Measurements from ENCODE around the gene DAPK1.
A peak's percentile ranks its signal among the peaks of the same experiment; 100 is the strongest.
"Not testable (repeated sequence)": the region's sequence is repeated elsewhere in the genome, so short reads cannot be mapped to it uniquely, and the experiment has no call there.

Gene DAPK1

DNA sequence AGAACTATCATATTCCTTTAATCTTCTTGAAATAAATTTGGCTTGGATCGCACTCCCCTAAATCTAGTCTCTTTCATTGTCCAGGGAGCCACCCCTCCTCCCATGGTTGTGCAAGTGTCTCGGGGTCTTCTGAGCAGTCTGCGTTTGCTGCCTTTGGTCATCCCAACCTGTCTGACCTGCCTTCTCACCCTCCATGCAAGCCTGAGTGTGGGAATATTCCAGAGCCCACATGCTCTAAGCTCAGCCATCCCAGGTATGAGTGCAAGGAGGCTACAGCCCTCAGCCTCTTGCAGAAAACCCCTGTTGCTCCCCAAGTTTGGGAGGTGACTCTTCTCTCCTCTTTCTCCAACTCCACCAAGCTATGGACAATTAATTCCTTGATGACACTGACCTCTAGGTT is 220.6 kb downstream of the DAPK1 start:
- DNase-seq, result no peak

DNA sequence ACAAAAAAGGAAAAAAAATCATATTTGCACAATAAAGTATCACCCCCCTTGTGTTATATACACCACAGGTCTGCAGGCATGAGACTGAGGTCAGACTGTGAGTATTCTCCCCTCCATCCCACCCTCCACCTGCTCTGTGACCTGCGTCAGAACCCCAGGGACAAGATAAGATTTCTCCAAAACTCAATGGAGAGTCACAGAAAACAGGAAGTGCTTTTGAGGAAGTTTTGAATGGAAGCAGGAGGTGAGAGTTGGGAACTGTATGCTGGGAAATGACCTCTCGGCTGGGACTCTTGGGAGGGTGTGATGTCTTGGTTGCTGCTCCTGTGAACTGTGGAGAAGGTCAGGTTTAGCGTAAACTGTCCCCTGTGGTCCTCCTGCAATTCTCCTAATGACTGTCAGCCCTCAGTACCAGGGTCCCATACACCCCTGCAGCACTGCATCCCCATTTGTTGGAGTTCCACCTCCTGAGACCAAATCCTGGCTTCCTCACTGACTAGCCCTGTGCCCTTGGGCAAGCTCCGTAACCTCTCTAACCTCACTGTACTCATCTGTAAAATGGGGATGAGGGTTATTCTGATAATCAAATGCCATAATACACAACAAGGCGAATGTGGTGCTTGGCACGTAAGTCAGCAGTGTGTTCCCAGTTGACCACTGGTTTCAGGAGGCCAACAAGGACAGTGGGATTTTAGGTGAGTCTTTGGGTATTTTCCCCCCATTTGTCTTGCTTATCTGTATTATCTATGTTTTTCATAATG is 221.4 kb downstream of the DAPK1 start:
- DNase-seq, result no peak

DNA sequence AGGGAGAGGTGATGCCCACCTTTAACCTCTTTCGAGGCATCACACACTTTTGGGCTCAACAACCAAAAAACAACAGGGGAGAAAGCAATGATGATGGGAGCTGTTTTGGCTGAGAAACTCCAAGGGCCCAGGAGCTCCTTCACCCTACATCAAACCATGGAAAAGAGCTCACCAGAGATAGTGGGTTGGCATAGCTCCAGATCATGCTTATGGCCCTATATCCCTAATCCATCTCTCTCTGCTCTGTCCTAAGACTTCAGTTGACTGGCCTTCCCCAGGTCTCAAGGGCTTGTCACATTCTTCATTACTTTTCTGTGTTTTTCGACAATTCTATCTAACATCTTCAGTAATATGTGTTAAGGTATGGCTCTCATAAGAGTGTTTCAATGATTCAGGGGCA is 222.5 kb downstream of the DAPK1 start:
- no peak for DNase-seq

DNA sequence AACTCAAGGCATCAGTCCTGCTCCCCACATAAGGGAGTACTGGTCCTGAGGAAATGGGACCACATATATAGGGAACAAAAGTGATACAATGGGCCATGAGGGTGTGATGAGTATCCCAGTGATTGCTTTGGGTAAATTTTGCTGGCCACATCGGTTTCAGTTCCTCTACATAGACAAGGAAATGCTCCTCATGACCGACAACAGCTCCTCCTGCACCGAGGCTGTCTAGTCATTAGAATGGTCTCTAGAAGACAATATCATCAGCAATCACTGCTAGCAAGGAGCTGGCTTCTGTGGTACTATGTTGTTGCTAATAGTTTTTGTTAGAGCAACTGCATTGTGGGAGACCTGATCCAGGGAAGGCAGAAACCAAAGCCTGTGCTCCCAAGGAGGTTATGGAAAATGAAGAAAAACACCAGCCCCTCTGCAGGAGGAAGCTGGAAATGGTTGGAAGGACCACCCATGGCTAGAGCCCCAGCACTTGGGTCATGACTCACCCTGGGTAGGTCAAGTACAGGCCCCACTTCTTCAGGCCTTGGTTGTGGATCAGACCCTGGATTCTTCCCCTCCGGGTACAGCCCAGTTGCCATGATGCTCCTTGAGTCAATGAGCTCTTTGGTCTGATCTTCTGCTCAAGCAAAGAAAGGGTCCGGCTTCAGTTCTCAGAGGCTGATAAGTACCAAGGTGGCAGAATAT is 224.9 kb downstream of the DAPK1 start:
- DNase-seq, result no peak

DNA sequence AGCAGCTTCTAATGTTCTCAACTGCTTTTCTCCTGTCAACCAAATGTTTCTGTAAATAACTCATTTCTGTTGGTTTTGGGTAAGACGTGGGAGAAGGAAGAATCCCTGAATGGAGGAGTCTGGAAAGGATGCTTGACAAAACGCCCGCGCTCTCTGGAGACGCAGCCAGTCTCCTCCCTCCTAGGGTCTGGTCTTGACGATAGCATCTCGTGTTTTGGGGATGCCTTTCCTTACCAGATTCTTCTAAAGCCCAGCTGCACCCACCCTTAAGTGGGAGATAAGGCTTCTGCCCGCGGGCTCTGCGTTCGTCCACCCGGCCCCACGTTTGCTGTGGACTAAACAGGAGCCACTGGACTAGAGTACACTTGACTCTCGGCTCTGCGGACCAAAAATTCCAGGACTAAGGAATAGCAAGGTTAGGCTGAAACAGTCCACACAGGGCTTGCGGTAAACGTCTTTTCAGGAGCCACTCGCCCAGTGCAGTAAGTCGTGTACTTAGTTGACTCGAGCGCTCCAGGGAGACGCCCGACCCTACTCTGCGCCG is 227.8 kb downstream of the DAPK1 start:
- no peak for DNase-seq

DNA sequence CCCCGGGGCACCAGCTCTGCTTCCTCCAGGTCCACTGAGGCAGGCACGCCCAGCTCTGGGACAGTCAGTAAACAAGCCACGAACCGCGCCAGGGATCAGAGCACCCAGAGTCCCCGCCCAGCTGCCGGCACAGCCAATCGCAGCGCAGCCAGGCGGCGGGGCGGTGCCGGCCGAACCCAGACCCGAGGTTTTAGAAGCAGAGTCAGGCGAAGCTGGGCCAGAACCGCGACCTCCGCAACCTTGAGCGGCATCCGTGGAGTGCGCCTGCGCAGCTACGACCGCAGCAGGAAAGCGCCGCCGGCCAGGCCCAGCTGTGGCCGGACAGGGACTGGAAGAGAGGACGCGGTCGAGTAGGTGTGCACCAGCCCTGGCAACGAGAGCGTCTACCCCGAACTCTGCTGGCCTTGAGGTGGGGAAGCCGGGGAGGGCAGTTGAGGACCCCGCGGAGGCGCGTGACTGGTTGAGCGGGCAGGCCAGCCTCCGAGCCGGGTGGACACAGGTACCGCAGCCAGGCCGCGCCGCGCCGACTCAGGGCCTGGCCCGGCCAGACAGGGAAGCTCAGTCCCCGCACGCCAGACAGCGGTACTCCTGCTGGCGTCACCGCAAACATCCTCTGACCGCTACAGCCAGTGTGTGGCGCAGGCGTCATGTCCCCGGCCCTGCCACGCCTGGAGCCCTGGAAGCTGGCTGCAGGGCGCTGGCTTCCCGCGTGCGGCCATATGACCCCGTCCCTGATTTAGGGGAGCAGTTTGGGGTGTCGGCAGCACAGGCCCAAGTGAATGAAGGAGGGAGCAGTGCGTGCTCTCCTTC is 228.4 kb downstream of the DAPK1 start, which contains the start of gene CTSL:
CTSL (plus strand) TSS at position 220 of the 810 bp plus-strand sequence. CDS start 1,485 bp downstream, outside the sequence.
- peak; percentile 75 for DNase-seq

DNA sequence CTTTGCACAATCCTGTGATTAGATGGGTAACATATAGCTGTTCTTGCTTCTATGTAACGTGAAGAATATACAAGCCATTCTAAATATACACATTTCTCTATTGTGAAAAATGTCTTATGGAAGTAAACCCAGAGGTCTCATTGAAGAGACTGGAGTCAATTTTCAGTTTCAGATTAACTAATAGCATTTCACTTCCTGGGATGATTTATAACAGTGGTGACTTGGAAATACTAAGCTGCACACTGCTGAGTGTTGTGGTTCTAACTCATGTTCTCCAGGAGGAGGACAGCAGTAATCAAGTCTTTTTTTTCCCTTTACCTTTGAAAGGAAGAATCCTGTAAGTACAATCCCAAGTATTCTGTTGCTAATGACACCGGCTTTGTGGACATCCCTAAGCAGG is 231.6 kb downstream of the DAPK1 start:
- DNase-seq, result no peak

DNA sequence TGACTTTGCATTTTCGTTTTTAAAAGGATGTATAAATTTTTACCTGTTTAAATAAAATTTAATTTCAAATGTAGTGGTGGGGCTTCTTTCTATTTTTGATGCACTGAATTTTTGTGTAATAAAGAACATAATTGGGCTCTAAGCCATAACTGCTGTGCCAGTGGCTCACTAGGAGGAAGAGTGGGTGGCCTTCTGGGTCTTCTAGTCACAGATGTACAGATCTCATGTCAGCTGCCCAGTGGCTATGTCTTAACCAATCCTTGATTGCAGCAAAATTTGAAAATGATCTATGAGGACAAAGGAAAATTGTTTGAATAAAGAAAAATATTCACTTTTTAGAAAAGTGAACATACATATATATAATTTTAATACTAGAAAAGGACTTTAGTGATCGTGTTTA is 233.7 kb downstream of the DAPK1 start:
- no peak for DNase-seq

DNA sequence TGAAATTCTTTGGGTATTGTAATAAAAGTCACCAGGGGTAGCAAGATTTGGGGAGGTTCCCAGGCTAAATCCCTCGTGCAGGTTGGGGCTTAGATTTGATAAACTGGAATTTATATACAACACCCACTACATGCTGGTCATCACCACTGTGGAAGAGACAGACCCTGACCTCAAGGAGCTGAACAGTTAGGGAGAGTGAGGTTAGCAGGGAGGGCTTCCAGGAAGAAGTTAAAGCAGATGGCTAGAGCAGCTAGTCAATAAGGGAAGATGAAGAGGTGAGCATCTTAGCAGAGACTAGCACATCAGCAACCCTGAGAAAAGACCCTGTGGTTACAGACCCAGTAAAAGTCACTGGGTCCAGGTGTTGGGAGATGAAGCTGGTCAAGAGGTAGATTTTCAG is 234.7 kb downstream of the DAPK1 start:
- DNase-seq, result no peak

DNA sequence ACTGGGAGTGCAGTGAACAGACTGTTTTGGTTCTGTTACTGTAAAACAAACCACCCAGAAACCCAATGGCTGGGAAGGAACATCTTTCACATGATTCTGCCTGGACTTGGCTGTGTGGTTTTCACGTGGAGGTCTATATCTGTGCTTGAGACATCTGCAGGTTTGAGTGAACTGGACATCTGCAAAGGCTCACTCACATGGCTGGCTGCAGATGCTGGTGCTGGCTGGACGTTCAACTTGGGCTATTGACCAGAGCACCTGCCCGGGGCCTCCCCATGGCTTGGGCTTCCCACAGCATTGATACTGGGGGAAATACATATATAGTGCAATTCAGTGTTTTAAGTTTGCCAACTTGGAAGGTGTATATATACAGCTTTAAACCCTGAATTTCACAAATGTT is 235.1 kb downstream of the DAPK1 start:
- no peak for DNase-seq

DNA sequence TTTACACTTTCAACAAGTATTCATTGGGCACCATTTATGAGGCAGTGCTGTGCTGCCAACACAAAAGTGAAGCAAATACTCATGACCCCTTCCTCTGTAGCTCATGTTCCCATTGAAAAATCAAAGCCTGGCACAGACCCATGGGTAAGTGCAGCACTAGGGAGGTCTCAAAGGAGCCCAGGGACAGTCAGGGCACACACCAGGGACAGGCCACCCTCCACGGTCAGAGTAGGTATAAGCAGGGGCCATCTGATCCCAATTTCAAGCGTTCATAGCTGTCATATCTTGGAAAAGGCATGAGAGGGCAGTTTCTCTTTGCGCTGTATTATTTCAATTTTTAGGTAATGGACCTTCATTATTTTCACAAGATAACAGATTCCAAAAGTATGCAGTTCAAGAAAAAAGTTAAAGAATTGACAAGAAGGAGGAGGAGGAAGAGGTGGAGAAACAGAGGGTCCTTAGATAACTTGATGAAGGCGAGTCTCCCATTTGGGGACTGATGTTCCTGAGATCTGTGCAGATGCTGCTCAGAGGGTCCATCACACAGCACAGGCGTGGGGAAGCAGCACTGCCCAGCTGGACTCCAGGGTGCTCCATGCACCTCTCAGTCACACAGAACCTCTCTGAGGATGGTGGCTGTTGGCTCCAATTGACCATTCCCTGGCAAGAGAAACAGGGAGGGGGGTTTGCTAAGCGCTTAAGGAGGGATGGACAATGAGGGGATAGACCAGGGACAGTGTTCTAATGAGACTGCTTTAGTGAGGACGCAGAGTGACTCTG is 235.8 kb downstream of the DAPK1 start:
- no peak for DNase-seq

DNA sequence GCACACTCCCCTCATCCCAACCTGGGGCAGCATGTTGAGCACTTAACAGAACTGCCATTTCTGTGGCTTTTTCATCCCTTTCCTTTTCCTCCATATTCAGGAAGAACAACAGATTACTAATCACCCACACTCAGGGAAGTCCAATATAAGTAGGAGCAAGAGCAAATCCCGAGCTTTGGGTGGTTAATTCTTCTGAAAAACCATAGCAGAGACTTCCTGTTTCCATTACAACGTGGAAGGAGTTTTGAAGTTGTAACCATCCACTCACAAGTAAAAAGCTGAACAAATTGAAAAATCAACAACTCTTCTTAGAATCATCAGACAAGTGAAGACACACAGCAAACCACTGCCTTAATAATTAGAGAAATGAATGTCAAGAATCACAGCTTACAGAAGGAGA is 236.4 kb downstream of the DAPK1 start:
- no peak for DNase-seq

DNA sequence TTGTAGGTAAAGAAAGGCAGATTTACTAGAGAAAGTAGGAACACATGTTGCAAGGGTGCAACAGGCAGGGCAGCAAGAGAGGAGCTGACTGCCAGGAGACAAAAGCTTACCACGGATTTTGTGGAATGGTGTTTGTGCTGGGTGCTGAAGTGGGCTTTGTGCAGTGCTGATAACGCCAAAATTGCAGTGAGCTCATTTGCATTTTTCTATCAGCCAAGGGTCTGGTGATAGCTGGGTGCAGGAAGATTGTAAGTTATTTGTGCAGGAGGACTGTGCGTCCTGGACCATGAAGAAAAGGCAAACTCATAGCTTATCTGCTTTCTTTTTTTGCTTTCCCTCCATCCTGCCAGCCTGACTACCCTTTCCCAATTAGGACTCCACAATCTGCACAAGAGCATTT is 241.9 kb downstream of the DAPK1 start:
- no peak for DNase-seq

DNA sequence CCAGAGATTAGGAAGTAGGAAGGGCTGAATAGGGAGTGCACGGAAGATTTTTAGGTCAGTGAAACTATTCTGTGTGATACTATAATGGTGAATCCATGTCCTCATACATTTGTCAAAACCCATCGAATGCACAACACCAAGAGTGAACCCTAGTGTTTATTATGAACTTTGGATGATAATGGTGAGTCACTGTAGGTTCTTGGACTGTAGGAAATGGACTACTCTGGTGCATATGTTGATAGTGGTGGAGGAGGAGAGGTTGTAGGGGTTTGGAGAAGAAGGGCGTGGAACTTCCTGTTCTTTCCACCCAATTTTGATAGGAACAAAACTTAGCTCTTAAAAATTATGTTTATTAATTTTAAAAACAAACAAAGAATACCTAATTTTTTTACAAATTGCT is 242.5 kb downstream of the DAPK1 start:
- DNase-seq, result no peak

DNA sequence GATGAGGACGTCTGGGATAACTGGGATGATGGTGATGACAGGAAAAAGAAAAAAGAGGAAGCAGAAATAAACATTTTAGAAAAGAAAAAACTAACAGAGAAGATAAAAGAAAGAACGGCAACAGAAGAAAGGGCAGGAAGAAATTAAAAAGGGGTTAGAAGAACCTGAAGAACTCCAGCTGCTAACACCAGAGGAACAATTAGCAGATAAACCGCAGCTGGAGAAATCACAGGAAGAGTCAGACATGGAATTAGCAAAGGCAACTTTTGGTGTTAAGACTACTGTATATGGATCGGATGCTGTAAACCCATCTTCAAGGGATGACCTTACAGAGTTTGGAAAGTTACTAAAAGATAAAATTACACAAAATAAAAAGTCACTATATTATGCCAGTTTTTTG is 243.7 kb downstream of the DAPK1 start:
- no peak for DNase-seq

DNA sequence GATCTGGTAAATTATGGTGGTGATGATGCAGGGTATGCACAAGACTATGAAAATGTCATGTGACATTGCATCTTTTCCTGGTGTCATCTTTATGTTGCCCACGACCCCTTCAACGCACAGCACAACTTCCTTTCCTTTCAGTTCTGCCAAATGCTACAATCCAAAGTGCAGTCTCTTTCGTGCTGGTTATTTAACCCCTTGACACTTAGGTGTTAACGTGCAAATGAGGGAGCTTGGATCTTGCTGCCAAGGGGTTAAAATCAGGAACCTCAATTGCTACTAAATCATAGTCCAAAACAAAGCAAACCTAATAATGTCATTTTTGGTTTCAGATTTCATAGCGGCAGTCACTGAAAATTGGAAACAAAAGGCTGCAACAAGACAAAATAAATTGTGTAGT is 244.2 kb downstream of the DAPK1 start:
- no peak for DNase-seq

DNA sequence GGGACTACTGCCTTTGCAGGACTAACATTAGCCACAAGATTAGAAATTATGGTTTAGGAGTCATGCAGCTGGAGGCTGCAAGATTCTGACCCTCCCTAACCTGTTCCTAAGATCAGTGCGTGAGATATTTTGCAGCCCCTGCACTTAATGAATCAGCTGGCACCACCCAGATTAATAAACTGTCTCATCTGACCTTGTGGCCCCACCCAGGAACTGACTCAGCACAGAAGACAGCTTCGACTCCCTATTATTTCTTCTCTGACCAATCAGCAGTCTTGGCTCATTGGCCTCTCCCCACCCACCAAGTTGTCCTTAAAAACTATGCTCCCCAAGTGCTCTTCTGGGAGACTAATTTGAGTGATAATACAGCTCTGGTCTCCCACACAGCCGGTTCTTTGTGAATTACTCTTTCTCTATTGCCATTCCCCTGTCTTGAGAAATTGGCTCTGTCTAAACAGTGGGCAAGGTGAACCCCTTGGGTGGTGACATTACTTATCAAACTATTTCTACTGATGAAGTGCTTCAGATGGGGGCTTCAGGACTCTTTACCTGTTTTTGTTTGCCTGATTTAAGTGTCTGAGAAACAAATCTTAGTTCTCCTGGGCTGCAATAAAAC is 245.3 kb downstream of the DAPK1 start:
- DNase-seq, result no peak

DNA sequence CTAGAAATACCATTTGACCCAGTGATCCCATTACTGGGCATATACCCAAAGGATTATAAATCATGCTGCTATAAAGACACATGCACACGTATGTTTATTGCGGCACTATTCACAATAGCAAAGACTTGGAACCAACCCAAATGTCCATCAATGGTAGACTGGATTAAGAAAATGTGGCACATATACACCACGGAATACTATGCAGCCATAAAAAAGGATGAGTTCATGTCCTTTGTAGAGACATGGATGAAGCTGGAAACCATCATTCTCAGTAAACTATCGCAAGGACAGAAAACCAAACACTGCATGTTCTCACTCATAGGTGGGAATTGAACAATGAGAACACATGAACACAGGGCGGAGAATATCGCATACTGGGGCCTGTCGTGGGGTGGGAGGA is 246.6 kb downstream of the DAPK1 start:
- not testable (repeated sequence) for DNase-seq

DNA sequence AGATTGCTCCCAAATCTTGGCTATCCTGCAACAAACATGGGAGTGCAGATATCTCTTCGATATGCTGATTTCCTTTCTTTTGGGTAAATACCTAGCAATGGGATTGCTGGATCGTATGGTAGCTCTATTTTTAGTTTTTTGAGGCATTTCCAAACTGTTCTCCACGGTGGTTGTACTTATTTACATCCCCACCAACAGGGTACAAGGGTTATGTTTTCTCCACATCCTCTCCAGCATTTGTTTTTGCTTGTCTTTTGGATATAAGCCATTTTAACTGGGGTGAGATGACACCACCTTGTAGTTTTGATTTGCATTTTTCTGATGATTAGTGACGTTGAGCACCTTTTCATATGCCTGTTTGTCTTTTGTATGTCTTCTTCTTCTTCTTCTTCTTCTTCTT is 248.5 kb downstream of the DAPK1 start:
- no peak for DNase-seq

DNA sequence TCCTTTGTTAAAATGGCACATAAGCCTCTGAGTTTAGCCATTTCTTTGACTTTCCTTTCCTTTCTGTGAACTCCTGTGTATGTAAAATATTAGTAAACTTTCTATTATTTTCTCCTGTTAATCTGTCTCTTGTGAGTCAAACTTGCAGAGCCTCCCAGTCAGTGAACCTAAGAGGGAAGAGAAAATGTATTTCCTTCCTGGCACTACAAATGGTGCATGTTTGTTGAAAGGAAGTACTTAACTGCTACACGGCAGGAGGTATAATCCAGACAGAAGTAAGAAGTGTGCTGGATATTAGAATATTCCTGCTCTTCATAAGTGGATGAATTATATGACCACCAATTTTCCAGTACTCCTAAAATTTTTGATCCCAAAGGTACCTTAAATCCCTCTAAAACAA is 251.2 kb downstream of the DAPK1 start:
- no peak for DNase-seq

DNA sequence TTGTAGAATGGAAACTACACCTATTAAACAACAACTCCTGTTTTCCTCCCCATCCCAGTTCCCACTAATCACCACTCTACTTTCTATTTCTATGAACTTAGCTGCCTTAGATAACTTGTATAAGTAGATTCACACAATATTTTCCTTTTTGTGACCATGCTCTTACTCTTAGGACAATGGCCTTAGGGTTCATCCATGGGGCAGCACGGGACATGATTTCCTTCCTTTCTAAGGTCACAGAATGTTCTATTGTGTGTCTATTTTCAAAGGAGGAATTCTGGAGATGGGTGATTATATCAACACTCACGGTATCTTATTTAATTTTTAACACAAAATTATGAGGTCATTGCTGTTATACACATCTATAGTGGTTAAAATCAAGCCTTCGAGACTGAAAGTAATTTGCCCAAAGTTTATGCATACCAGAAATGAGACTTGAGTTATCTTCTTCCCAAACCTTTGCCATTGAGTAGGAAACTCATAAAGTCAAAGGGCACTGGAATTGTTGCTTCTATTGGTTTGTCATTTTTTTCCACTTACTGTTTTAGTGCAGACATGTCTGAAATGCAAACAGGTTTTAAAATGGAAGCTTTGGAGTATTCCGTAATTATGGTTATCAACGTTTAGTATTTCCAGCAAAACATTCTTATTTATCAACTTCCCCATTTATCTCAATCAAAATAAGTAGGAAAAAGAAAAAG is 251.8 kb downstream of the DAPK1 start:
- no peak for DNase-seq

Measured in fibroblast of skin of back (primary cell).